ENCODE results near the gene TMEM54. TPM values are rescaled to one million over a fixed set of nuclear protein-coding genes. Genes with fewer than 3 reads are reported as not detected.
A peak's percentile ranks its signal among the peaks of the same experiment; 100 is the strongest.

TMEM54 gene
- total and polyA plus RNA-seq, 2 experiments from 2014 or later: 11.2 to 11.7 TPM

- H3K36me3 ChIP-seq (ENCODE audit: insufficient read depth): peaks cover 11% of the 10 kb centered on the region; the same call in 1 of the 2 replicates
- no peaks in the 10 kb centered on the region for H3K9me2 ChIP-seq (ENCODE audit: insufficient read depth)
- no peaks in the 10 kb centered on the region for H3K27me3 ChIP-seq (ENCODE audit: insufficient read depth)
- Mint-ChIP-seq H3K36me3 (ENCODE audit: low read depth) (peaks cover 40% of the 10 kb centered on the region), H3K27me3 (ENCODE audit: insufficient read depth, low read depth, poor library complexity) (peaks cover 3% of the 10 kb centered on the region), H3K4me1 (no peaks in the 10 kb centered on the region; the same call in 2 of the 3 replicates), H3K4me3 (no peak overlapping the region), H3K27ac (no peak overlapping the region), H3K9me3 (no peaks in the 10 kb centered on the region)
- H3K4me3 ChIP-seq: no peak overlapping the region
- H3K79me2 ChIP-seq (replicated peaks; ENCODE audit: insufficient read depth): no peaks in the 10 kb centered on the region
- H3F3A ChIP-seq (replicated peaks; ENCODE audit: low read depth): no peaks in the 10 kb centered on the region
- no peak overlapping the region for H2AFZ ChIP-seq
- H4K20me1 ChIP-seq (replicated peaks; ENCODE audit: insufficient read depth): peaks cover 14% of the 10 kb centered on the region; the same call in 1 of the 2 replicates
- no peaks in the 10 kb centered on the region for H3K4me1 ChIP-seq (ENCODE audit: insufficient read depth)
- no peak overlapping the region for H3K4me2 ChIP-seq
- no peak for TF ChIP-seq STAT1 (IDR thresholded peaks at IDR 0.05; ENCODE audit: unreplicated experiment)
- no peak for TF ChIP-seq ZNF114 (CRISPR knock-in tag; IDR thresholded peaks at IDR 0.05)
- TF ChIP-seq NANOG (IDR thresholded peaks at IDR 0.05; ENCODE audit: borderline replicate concordance): no peak
- no peak for TF ChIP-seq EZH2phosphoT487 (IDR thresholded peaks at IDR 0.05; ENCODE audit: unreplicated experiment)
- TF ChIP-seq EZH2 (IDR thresholded peaks at IDR 0.05; ENCODE audit: low read depth, unreplicated experiment): no peak
- TF ChIP-seq REST (IDR thresholded peaks at IDR 0.05; ENCODE audit: unreplicated experiment): peak; percentile 9
- H3K27ac ChIP-seq (ENCODE audit: low read depth): no peak overlapping the region
- no peak for ATAC-seq
- DNase-seq (ENCODE audit: low spot score): no peak
Observed at GRCh38 chr1:32855861-32856617, 45.1 kb downstream of the TMEM54 start.

- no peaks in the 10 kb centered on the region for H3K79me2 ChIP-seq (replicated peaks; ENCODE audit: insufficient read depth)
- H3K36me3 Mint-ChIP-seq (ENCODE audit: low read depth): peaks cover 31% of the 10 kb centered on the region
- peaks cover 5% of the 10 kb centered on the region for H4K20me1 ChIP-seq (replicated peaks; ENCODE audit: insufficient read depth)
- no peak overlapping the region for H3K27ac ChIP-seq (ENCODE audit: low read depth)
- H3K4me3 ChIP-seq: no peak overlapping the region
- no peaks in the 10 kb centered on the region; the same call in 2 of the 3 replicates for H3K4me1 Mint-ChIP-seq
- 0 out of 2 replicates have a peak, but pooled peaks cover 4% of the 10 kb centered on the region for H3F3A ChIP-seq (replicated peaks; ENCODE audit: low read depth)
- no peak overlapping the region for H2AFZ ChIP-seq
- no peak overlapping the region for H3K4me2 ChIP-seq
- peaks cover 3% of the 10 kb centered on the region for H3K27me3 Mint-ChIP-seq (ENCODE audit: insufficient read depth, low read depth, poor library complexity)
- no peak overlapping the region for H3K4me3 Mint-ChIP-seq
- no peaks in the 10 kb centered on the region for H3K27me3 ChIP-seq (ENCODE audit: insufficient read depth)
- ATAC-seq: peak; percentile 34; the same call in 1 of the 3 replicates
- H3K36me3 ChIP-seq (ENCODE audit: insufficient read depth): peaks cover 14% of the 10 kb centered on the region
- no peaks in the 10 kb centered on the region; the same call in 1 of the 2 replicates for H3K4me1 ChIP-seq (ENCODE audit: insufficient read depth)
- H3K9me3 Mint-ChIP-seq: peaks cover 2% of the 10 kb centered on the region; the same call in 1 of the 3 replicates
- no peak overlapping the region for H3K27ac Mint-ChIP-seq
- no peaks in the 10 kb centered on the region for H3K9me2 ChIP-seq (ENCODE audit: insufficient read depth)
- no peak for DNase-seq (ENCODE audit: low spot score)
- TF ChIP-seq POLR2AphosphoS5 (IDR thresholded peaks at IDR 0.05; ENCODE audit: low read depth) (no peak), JUNB (IDR thresholded peaks at IDR 0.05; ENCODE audit: unreplicated experiment) (no peak), STAT1 (IDR thresholded peaks at IDR 0.05; ENCODE audit: unreplicated experiment) (no peak), REST (IDR thresholded peaks at IDR 0.05; ENCODE audit: unreplicated experiment) (no peak), ZNF331 (CRISPR knock-in tag; IDR thresholded peaks at IDR 0.05; ENCODE audit: low read depth) (no peak), ZNF114 (CRISPR knock-in tag; IDR thresholded peaks at IDR 0.05) (no peak)
Observed at GRCh38 chr1:32848354-32849063, 52.7 kb downstream of the TMEM54 start.
